ENCODE data around the gene PTPA. TPM values are rescaled to one million over a fixed set of nuclear protein-coding genes. Genes with fewer than 3 reads are reported as not detected.
"Not testable (repeated sequence)": the region's sequence is repeated elsewhere in the genome, so short reads cannot be mapped to it uniquely, and the experiment has no call there.

Gene PTPA
- total RNA-seq, 3 donors from 2014 or later: 34.2 to 83.4 (median 71.1) TPM

DNA sequence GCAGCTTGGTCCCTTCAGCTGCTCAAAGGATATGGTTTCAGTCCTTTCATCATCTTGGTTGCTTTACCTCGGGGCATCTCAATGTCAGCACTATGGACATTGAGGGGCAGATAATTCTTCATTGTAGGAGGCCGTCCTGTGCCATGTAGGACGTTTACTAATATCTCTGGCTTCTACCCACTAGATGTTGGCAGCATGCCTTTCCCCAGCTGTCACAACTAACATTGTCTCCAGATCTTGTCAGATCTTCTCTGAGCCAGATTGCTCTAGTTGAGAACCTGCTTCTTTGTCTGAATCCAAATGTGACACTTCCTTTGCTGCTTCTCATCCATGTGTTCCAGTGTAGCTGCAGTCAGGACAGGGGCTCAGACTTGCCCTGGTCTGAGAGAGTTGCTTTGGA is 10.3 kb downstream of the PTPA start:
- no peaks in the 10 kb centered on the region for H3K9me3 ChIP-seq
- H3K36me3 ChIP-seq: no peaks in the 10 kb centered on the region

DNA sequence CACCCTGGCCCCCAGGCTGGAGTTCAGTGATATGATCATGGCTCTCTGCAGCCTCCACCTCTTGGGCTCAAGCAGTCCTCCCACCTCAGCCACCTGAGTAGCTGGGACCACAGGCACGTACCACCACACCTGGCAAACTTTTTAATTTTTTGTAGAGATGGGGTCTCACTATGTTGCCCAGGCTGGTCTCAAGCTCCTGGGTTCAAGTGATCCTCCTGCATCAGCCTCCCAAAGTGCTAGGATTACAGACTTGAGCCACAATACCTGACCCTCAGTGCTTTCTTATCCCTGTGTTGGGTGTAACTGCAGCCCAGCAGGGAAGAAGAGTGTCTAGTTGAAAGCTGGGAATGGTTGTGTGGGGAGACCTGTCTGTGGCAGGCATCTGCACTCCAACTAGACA is 10.9 kb downstream of the PTPA start:
- TF ChIP-seq POLR2AphosphoS5 (IDR thresholded peaks at IDR 0.05) (no peak), POLR2A (IDR thresholded peaks at IDR 0.05) (no peak)
- TF ChIP-seq, protein P1, sequence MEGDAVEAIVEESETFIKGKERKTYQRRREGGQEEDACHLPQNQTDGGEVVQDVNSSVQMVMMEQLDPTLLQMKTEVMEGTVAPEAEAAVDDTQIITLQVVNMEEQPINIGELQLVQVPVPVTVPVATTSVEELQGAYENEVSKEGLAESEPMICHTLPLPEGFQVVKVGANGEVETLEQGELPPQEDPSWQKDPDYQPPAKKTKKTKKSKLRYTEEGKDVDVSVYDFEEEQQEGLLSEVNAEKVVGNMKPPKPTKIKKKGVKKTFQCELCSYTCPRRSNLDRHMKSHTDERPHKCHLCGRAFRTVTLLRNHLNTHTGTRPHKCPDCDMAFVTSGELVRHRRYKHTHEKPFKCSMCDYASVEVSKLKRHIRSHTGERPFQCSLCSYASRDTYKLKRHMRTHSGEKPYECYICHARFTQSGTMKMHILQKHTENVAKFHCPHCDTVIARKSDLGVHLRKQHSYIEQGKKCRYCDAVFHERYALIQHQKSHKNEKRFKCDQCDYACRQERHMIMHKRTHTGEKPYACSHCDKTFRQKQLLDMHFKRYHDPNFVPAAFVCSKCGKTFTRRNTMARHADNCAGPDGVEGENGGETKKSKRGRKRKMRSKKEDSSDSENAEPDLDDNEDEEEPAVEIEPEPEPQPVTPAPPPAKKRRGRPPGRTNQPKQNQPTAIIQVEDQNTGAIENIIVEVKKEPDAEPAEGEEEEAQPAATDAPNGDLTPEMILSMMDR (IDR thresholded peaks at IDR 0.05): no peak
- Histone ChIP-seq H3K27me3 (no peaks in the 10 kb centered on the region), H3K9me3 (no peaks in the 10 kb centered on the region), H3K4me1 (no peaks in the 10 kb centered on the region), H3K36me3 (no peaks in the 10 kb centered on the region), H3K27ac (no peak overlapping the region), H3K4me3 (no peak overlapping the region)
- DNase-seq (ENCODE audit: low spot score in 2 of 2): no peak
- intact Hi-C loops (cut with DNase I; ENCODE audit: low total_unique reads): no loop called here

More for the DNA sequence above, 10.3 kb downstream of the PTPA start:
- Histone ChIP-seq H3K27me3 (no peaks in the 10 kb centered on the region), H3K4me3 (no peak overlapping the region), H3K4me1 (no peaks in the 10 kb centered on the region), H3K27ac (peak overlapping the region in 1 of 2 donors; percentile 13)
- intact Hi-C loops (cut with DNase I; ENCODE audit: low total_unique reads): no loop called here
- no peak for DNase-seq (ENCODE audit: low spot score in 2 of 2)
- no peak for TF ChIP-seq POLR2AphosphoS5 (IDR thresholded peaks at IDR 0.05)
- no peak for TF ChIP-seq POLR2A (IDR thresholded peaks at IDR 0.05)
- TF ChIP-seq, protein P1 (IDR thresholded peaks at IDR 0.05): no peak

DNA sequence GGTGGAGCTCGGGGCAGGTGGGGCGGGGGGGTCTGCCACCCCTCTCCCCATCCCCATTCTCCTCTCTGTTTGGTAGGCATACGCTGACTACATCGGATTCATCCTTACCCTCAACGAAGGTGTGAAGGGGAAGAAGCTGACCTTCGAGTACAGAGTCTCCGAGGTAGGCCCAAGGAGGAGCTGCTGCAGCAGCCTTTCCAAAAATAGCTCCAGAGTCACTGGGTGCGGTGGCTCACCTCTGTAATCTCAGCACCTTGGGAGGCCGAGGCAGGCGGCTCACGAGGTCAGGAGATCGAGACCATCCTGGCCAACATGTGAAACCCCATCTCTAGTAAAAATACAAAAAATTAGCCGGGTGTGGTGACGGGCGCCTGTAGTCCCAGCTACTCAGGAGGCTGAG is 11.8 kb downstream of the PTPA start:
- intact Hi-C loops (cut with DNase I; ENCODE audit: low total_unique reads); H3K4me3 ChIP-seq; H3K27ac ChIP-seq; H3K36me3 ChIP-seq; H3K4me1 ChIP-seq; H3K9me3 ChIP-seq; H3K27me3 ChIP-seq; DNase-seq (ENCODE audit: low spot score in 2 of 2): not testable (repeated sequence)

DNA sequence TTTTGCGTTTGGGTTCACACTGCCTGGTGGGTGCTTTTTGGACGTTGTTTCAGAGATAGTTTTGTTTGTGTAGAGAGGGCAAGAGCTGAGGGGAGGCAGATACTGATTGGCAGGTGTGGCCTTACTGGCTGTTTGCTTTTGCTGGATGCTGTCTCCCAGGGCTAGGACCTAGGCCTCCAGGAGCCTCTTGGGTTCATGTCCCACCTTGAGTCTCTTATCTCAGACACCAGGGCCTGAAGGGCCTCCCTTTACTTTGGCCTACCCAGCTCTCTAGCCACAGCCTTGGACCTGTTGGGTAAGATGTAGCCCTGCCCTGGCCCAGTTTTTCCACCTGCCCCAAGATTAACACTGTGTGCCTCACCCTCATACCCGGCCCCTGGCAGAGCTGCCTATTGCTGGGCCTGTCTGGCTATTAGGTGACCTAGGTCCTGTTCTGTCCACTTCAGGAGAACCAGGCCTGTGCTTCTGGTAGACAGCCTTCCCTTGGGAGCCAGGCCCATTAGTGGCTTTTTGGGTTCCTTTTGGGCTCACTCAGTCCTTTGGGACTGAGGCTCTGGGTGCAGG is 13.4 kb downstream of the PTPA start:
- no peaks in the 10 kb centered on the region for H3K27me3 ChIP-seq
- H3K27ac ChIP-seq: no peak overlapping the region
- TF ChIP-seq POLR2A (IDR thresholded peaks at IDR 0.05) (no peak), POLR2AphosphoS5 (IDR thresholded peaks at IDR 0.05) (no peak)
- TF ChIP-seq, protein P1 (IDR thresholded peaks at IDR 0.05): no peak
- H3K4me1 ChIP-seq: no peaks in the 10 kb centered on the region
- intact Hi-C loops (cut with DNase I; ENCODE audit: low total_unique reads): no loop called here
- H3K36me3 ChIP-seq: no peaks in the 10 kb centered on the region
- no peak for DNase-seq (ENCODE audit: low spot score in 2 of 2)
- H3K9me3 ChIP-seq: no peaks in the 10 kb centered on the region
- H3K4me3 ChIP-seq: no peak overlapping the region

DNA sequence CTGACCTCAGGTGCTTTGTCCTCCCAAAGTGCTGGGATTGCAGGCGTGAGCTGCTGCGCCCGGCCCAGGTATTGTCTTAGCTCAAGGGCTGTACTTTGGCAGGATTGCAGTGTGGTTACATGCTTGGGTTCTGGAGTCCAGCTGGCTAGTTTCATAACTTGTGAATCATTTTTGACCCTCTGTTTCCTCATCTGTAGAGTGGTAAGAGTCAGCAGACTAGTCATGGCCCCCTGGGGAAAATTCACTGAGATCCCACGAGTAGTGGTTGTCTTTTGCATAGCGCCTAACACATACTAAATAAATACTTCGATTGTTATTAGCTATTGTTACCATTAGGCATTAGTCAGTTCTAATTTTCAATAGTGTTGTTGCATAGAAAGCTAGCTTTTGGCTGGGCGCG is 14.3 kb downstream of the PTPA start:
- TF ChIP-seq, protein P1 (IDR thresholded peaks at IDR 0.05): no peak
- TF ChIP-seq POLR2A (IDR thresholded peaks at IDR 0.05) (no peak), POLR2AphosphoS5 (IDR thresholded peaks at IDR 0.05) (no peak)
- Histone ChIP-seq H3K9me3 (no peaks in the 10 kb centered on the region), H3K4me1 (no peaks in the 10 kb centered on the region), H3K27ac (no peak overlapping the region), H3K36me3 (no peaks in the 10 kb centered on the region), H3K4me3 (no peak overlapping the region), H3K27me3 (no peaks in the 10 kb centered on the region)
- intact Hi-C loops (cut with DNase I; ENCODE audit: low total_unique reads): no loop called here
- no peak for DNase-seq (ENCODE audit: low spot score in 2 of 2)

Data from breast epithelium (tissue), 4 donors.